RKO (cell line): ENCODE measurements around the gene ADGRE1.

Source experiments
- DNase-seq: peaks from one replicate; pipeline ENCODE4 v3.0.0-alpha.2; 2016; ENCODE audit warnings: low spot score

The ADGRE1 gene

DNA sequence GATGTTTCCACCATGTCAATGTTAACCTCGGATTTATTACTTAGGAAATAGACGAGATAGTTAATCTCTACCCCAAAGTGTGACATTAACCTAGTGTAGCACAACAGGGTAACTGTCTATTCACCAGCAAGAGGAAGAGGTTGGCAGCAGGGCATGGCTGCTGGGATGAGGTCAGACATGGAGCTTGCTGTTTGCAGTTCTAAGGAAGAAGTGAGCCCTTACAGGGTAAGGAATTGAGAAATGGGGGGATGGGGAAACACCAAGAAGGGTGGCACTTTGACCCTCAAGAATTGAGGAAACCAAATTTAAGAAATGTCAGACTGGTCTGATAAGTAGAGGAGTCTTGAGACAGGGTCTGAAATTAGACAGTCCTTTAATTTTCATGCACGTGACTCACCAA lies 71.4 kb downstream of the ADGRE1 start:
- DNase-seq: no peak

DNA sequence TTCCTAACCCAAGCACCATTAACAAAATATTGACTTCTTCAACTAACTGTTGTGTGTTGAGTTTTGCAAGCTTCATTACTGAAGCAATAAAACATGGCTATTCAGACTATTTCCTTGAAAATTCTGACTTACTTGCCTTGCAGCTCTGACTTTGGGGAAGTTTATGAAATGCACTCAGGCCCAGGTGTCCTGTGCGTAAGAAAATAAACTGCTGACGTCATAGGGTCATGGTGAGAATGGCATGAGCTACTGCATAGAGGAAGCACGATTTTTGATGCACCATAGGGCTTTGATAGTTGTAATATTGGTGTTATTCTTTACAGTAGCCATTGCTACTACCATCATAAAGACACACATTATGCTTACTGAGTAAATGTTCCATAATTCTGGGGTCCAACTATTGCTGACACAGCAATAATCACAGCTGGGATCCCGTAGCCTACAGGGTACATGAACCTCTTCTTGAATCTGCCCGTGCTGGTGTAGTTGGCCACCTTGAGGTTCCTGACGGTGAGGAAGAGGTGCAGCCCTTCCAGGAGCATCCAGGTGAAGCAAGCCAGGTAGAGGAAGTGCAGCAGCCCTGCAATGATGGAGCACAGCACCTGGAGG lies 76.0 kb downstream of the ADGRE1 start:
- no peak for DNase-seq

DNA sequence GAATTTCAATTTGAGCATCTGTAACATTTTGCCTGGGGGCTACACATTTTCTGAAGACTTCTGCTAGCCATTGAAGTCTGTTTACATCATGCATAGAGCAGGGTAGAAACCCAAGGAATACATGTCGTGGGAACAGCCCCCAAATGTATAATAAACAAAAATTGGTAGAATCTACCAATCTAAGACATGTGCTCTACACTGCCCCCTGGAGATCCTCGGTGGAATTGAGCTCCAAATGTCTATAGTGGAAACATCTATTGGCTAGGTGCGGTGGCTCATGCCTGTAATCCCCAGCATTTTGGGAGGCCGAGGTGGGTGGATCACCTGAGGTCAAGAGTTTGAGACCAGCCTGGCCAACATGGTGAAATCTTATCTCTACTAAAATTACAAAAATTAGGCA lies 76.6 kb downstream of the ADGRE1 start:
- no peak for DNase-seq

- DNase-seq: no peak
Measured at GRCh38 chr19:6967967-6968366, 80.6 kb downstream of the ADGRE1 start.

- DNase-seq: no peak
Measured at GRCh38 chr19:6969490-6969889, 82.1 kb downstream of the ADGRE1 start.

- DNase-seq: no peak
Measured at GRCh38 chr19:6970021-6970420, 82.6 kb downstream of the ADGRE1 start.

DNA sequence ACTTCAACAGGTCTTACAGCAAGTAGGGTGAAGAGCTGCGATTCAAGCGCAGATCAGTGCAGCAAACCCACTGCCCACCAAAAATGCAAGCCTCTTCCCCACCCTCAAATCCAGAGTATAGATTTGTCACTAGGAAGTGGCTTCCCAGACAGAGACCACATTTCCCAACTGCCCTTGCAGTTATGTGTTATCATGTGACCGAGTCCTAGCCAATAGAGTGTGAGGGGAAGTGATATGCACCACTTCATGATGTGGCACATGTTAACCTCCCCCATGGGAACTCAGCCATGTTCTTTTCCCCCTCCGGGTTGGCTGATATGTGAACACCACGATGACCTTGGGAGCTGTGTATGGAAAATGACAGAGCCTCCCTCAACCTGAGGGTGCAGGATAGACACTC lies 83.1 kb downstream of the ADGRE1 start:
- DNase-seq: peak; percentile 52

DNA sequence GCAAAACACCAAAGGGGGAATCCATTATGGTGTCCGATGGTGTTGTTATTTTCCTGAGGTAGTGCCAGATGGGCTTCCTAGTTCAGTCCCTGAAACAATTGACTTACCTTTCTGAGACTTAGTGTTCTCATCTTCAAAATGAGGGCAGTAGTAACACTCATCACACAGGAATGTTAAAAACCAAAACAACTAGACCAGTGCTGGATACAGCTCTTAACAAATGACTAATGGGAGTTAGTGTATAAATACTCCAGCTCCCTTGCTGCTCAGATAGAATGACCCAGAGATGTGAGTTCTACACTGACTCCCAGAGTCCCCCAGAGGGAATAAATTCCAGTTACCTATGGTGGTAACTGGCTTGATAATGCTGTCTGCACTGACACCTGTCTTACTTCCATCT lies 84.0 kb downstream of the ADGRE1 start:
- DNase-seq: peak; percentile 45

GRCh38 chr19:6976197-6976596 lies 88.8 kb downstream of the ADGRE1 start:
- DNase-seq: no peak

DNA sequence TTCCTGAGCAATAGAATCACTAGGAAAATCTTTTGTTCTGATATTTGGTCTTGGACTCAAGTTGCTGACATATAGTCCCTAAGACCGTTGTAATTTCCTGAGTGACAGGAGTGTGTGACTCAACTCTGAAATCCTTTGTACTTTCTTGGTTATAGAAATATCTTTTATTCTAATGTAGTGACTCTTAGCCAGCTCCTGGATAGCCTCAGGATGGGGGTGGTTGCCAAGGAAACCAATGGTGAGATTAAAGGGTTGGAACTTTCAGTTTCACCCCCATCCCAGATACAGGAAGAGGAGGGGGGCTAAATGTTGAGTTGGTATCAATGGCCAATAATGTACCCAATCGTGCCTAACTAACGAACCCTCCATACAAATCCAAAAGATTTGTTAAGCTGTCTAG lies 92.0 kb downstream of the ADGRE1 start:
- no peak for DNase-seq

- DNase-seq: peak; percentile 71
Measured at GRCh38 chr19:6983448-6983847, 96.1 kb downstream of the ADGRE1 start.

- no peak for DNase-seq
Measured at GRCh38 chr19:6987850-6988249, 100.5 kb downstream of the ADGRE1 start.

- no peak for DNase-seq
Measured at GRCh38 chr19:6988257-6988656, 100.9 kb downstream of the ADGRE1 start.
